Measurements from ENCODE around the gene CAD. TPM values are rescaled to one million over a fixed set of nuclear protein-coding genes. Genes with fewer than 3 reads are reported as not detected.
A peak's percentile ranks its signal among the peaks of the same experiment; 100 is the strongest.
"Not testable (repeated sequence)": the region's sequence is repeated elsewhere in the genome, so short reads cannot be mapped to it uniquely, and the experiment has no call there.

CAD gene
- total RNA-seq, 1 donor from 2014 or later, result 8.5 TPM

DNA sequence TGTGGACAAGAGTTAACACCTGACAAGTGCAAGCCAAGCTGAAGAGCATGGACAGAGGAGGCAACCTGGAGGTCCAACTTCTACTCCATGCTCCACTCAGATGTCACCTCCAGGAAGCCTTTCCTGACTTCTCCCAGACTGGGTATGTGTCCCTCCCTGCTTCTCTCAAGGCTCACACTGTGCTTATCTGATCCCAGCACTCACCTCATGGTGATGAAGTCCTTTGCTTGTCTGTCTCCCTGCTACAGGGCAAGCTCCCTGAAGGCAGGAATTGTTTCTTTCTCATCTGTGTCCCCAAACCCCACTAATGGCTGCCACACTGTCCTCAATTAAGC is 48.3 kb downstream of the CAD start:
- intact Hi-C loops (cut with micrococcal nuclease), result no loop called here
- DNase-seq (no peak), ATAC-seq (no peak)

DNA sequence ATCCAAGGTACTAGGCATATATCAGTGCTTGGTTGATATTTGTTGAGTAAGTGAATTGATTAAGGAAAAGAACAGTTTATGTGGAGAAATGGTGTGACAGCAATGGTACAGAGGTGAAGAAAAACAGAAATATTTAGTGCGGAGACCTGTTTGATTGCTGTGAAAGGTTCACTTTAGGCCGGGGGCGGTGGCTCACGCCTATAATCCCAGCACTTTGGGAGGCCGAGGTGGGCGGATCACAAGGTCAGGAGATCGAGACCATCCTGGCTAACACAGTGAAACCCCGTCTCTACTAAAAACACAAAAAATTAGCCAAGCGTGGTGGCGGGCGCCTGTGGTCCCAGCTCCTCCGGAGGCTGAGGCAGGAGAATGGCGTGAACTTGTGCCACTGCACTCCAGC is 51.1 kb downstream of the CAD start:
- intact Hi-C loops (cut with micrococcal nuclease); DNase-seq: not testable (repeated sequence)

GRCh38 chr2:27270131-27270530 is 53.0 kb downstream of the CAD start:
- ATAC-seq, result no peak
- intact Hi-C loops (cut with micrococcal nuclease), result no loop called here
- no peak for DNase-seq

More for the DNA sequence above, 51.1 kb downstream of the CAD start:
- not testable (repeated sequence) for ATAC-seq

- DNase-seq (no peak), ATAC-seq (no peak)
- intact Hi-C loops (cut with micrococcal nuclease), result no loop called here
Observed at GRCh38 chr2:27270670-27271069, 53.5 kb downstream of the CAD start.

DNA sequence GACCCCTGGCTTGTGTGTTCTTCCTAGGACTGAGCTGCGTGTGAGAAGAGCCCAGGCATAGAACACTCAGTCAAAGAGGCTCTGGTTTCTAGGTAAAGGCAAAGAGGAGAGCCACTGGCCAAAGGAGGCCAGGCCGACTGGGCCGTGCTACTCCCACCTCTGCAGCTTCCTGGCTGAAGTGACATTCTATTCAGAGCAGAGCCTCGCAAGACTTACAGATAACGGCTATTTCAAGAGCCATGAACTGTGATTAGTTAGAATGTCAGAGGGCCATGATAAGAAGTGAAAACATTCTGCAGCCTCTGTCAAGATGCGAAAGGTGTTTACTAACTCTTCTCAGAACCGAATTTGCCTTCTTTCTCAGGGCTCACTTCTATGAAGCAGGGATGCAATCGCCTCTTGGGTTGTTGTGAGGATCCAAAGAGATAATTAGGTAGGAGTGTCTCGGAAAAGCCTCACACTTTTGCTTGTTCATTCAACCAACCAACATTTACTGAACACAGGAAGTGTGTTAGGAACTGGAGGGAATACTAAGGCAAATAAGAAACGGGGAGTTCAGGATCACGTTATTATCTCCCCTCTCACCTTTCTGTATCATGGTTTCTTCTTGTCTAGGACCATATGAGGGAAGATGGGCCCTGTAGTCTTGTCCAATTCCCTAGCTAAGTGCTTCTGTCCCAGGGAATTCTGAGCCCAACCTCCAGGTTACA is 54.6 kb downstream of the CAD start:
- ATAC-seq (peak; percentile 92), DNase-seq (peak; percentile 65)
- intact Hi-C loops (cut with micrococcal nuclease), result no loop called here

- peak; percentile 14 for ATAC-seq
- DNase-seq; intact Hi-C loops (cut with micrococcal nuclease): not testable (repeated sequence)
Observed at GRCh38 chr2:27272537-27273522, 55.7 kb downstream of the CAD start.

DNA sequence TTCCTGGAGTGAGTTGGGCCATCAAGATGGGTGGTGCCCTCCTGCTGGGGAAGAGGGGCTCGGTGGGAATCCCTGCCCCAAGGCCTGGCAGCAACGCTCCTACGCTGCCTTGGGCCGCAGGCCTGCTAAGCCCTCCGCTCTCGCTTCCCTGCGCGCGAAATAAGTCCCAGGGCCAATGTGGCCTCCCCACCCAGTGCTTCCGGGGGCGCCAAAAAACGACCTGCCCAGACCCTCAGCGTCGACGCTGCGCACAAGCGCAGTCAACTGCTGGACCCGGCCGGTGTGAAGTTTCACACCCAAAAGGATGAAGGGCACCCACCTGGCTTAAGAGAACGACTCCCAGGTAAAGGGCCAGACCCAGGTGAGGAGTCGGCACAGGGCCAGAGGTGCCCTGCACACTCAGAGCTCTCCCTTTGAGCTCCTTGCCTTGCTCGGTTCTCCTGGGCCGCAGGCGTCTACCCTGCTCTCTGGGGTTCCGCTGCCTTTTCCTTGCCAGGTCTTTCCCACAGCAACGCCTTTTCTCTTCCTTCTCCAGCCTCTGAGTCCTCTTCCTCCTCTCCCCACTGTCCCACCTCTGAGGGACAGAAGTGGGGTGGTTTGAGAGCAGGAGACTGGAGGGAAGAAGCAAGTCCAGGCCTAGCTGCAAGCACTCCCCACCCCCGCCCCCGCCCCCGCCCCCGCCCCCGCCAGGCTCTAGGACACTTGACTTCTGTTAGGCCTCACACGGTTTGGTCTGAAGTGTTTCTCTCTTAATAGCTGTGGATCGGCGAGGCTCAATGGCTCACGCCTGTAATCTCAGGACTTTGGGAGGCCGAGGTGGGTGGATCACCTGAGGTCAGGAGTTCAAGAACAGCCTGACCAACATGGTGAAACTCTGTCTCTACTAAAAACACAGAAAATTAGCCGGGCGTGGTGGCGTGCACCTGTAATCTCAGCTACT is 58.3 kb downstream of the CAD start, which contains the start of gene DNAJC5G:
Gene DNAJC5G, plus strand, starts transcription at position 223 of the 940 bp plus-strand sequence. CDS start 1,296 bp downstream, outside the sequence.
- no peak for ATAC-seq
- no peak for DNase-seq
- intact Hi-C loops (cut with micrococcal nuclease), result no loop called here

DNA sequence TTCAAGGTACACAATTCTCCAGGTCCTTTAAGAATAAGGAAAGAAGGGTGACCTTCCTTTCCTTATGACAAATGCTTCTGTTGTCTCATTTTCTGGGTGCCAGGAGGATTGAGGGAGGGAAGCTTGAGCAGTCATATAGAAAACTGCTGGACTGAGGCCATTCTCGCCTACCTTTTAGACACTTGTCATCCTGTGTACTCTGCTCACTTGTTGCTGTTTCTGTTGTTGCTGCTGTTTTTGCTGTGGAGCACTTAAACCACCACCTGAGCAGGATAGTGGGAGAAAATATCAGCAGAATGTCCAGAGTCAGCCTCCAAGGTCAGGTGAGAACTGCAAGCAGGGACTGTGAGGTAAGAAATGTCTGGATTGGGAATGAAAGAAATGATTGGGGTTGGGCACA is 60.8 kb downstream of the CAD start:
- ATAC-seq (no peak), DNase-seq (no peak)
- intact Hi-C loops (cut with micrococcal nuclease), result no loop called here

DNA sequence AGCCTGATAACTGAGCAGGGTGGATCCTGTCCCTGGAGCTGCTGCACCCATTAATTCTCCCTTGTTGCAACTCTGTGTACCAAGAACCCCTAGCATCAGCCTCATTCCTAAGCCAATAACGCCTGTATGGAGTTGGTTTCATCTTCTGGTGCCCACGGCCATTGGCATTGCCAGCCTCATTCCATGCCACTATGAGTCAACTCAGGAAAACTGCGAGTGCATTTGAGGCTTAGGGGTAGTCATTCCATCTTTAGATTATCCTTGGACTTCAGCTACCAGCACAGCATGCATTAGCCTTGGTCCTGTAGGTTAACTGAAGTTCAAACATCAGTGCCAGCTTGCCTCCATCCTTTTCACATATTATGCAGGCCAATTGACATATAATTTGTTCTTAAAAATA is 63.7 kb downstream of the CAD start:
- ATAC-seq (no peak), DNase-seq (no peak)
- intact Hi-C loops (cut with micrococcal nuclease), result loop anchor here (10.0 kb wide), 1 partner anchor 186 kb away; no protein-coding TSS in a partner anchor

DNA sequence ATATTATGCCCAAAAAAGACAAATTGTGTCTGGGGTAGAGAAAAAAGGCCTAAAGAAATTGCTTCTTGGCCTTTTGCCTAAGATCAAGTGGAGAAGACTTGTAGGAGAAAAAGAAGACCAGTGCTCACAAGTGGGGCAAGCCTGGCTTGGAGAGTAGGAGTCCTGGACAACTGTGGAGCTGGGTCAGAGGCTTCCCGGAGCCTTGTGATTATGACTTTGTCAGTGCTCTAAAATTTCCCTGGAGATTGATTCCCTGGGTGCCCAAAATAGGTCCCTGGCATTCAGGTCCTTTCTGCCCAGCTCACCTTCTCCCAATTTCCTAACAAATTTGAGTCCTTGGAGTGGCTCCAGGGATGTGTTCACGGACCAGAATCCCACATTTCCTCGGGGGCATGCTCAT is 64.3 kb downstream of the CAD start:
- DNase-seq (no peak), ATAC-seq (peak; percentile 52)
- intact Hi-C loops (cut with micrococcal nuclease), result loop anchor here (10.0 kb wide), 1 partner anchor 187 kb away; no protein-coding TSS in a partner anchor

DNA sequence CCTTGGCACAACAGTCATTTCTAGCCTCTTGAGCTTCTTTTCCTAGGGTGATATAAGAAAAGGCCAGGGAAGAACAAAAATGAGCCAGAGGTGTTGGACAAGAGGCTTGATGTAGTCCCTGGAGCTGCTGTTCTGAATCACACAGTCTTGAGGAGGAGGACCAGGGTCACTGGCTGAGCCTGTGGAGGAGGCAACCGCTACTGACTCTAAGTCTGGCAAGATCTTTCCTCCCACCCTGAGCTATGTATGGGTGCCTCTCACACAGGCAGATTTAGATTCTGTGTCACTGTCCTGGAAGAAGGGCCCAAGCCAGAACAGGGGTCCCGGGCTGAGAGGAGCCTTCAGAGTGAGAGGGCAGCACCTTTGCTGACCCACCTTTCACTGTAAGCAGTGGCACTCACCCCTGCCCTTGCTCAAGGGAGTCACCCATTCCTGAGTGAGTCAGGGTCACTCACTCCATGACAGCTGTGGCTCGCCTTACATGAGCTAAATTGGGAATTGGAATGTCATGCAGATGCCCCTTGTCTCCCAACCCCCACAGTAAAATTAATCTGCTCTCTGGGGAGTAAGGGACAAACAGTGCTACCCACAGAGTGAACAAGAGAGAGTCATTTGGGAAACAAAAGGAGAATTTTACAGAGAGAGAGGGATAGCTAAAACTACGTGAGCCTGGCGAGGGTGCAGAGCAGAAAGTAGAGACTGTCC is 64.8 kb downstream of the CAD start, which contains the start of gene TRIM54:
Gene TRIM54, plus strand, starts transcription at position 575 of the 705 bp plus-strand sequence. CDS start 303 bp downstream, outside the sequence.
- peak; percentile 59 for DNase-seq
- ATAC-seq, result peak; percentile 87
- intact Hi-C loops (cut with micrococcal nuclease), result loop anchor here (10.0 kb wide), 1 partner anchor 187 kb away; no protein-coding TSS in a partner anchor

DNA sequence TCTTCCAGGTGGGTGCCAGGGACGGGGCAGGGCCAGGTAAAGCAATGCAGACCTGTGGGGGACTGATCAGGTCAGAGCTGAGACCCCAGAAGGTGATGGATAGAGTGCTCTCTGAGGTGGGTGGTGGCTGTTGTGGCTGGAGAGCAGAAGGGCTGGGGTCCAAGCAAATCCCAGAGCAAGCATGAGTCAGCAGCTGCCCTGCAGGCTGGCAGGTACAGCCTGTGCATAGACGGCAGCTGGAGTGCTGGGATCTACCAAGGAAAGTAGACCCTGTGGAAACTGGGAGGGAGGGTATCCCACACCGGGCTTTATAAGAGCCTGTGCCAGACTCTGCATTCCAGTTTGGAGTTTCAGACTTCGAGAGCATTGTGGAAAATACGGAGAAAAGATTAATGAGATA is 65.7 kb downstream of the CAD start:
- intact Hi-C loops (cut with micrococcal nuclease), result loop anchor here (10.0 kb wide), 1 partner anchor 188 kb away; no protein-coding TSS in a partner anchor
- peak; percentile 73 for ATAC-seq
- peak; percentile 51 for DNase-seq

- no peak for DNase-seq
- intact Hi-C loops (cut with micrococcal nuclease), result loop anchor here (10.0 kb wide), 1 partner anchor 190 kb away; no protein-coding TSS in a partner anchor
- ATAC-seq, result no peak
Observed at GRCh38 chr2:27284996-27285395, 67.8 kb downstream of the CAD start.

- intact Hi-C loops (cut with micrococcal nuclease), result loop anchor here (10.0 kb wide), 1 partner anchor 191 kb away; no protein-coding TSS in a partner anchor
- no peak for ATAC-seq
- no peak for DNase-seq
Observed at GRCh38 chr2:27285481-27285880, 68.3 kb downstream of the CAD start.

DNA sequence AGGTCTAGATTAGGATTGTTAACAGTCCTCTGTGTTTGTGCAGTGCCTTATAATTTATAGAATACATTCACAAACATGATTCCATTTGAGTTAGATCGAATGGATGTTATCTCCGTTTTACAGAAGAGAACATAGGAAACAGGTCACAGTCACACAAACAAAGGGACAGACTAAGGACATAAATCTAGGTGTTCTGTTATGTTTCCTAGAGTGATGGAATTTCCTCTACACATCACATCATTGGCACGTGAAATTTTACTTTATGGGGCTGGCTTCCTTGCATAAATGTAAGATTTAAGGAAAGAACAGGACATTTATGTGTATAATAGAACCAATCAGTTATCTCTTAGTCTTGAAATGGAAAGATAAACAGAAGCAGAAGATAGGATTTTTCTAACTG is 71.4 kb downstream of the CAD start:
- intact Hi-C loops (cut with micrococcal nuclease), result loop anchor here (10.0 kb wide), 1 partner anchor 194 kb away; no protein-coding TSS in a partner anchor
- DNase-seq, result no peak
- ATAC-seq, result no peak

GRCh38 chr2:27290549-27290948 is 73.4 kb downstream of the CAD start:
- DNase-seq, result no peak
- intact Hi-C loops (cut with micrococcal nuclease), result no loop called here
- no peak for ATAC-seq

DNA sequence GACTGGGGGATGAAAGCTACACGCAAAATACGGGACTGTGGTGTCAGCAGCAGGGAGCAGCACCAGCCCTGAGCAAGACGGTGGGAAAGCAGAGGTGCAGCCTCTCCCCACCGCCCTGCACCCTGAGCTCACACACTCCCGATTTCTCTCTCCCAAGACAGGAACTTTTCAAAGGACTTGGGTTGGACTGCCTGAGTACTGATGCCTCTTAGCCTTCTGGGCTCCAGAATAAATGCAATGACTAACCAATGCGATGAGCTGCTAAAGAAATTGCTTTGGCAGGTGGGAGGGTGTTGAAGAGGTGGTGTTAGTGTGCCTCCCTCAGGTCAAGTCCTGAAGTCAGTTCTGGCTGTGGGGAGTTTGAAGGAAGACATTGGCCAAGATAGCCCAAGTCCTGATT is 74.7 kb downstream of the CAD start:
- no peak for DNase-seq
- intact Hi-C loops (cut with micrococcal nuclease), result no loop called here
- peak; percentile 27 for ATAC-seq

All from left ventricle myocardium superior (tissue), 1 donor.